T-cell (primary cell): ENCODE results near the gene BMP7. TPM values are rescaled to one million over a fixed set of nuclear protein-coding genes. Genes with fewer than 3 reads are reported as not detected.

Experiments used
- total RNA-seq, 35 experiments: library from RNA in 6 of 35; stranded (reverse) in 6 of 35; fragments of 120-200 nt in 1 of 35; gene quantifications; one replicate each; pipeline versions ENCODE4 v1.2.1 to v1.2.4 and lab custom pipeline; 2013 to 2026

The BMP7 gene
- total RNA-seq, 5 donors from 2014 or later (not counting 1 experiment from before 2014, with no cell fraction given) = not detected

Other genes starting within 250 kb of the BMP7 start
- not detected for gene SPO11, start 63.2 kb upstream of the BMP7 start, total RNA-seq
- gene RAE1, start 84.6 kb upstream of the BMP7 start, total RNA-seq = 10 to 100 TPM; 29.0 to 41.1 (median 29.4) TPM
- gene RBM38, start 124.8 kb upstream of the BMP7 start, total RNA-seq = 100 to 1,000 TPM; 111 to 271 (median 124) TPM